ENCODE results near the gene HPS5. TPM values are rescaled to one million over a fixed set of nuclear protein-coding genes. Genes with fewer than 3 reads are reported as not detected.
"Not testable (repeated sequence)": the region's sequence is repeated elsewhere in the genome, so short reads cannot be mapped to it uniquely, and the experiment has no call there.

HPS5 gene, protein sequence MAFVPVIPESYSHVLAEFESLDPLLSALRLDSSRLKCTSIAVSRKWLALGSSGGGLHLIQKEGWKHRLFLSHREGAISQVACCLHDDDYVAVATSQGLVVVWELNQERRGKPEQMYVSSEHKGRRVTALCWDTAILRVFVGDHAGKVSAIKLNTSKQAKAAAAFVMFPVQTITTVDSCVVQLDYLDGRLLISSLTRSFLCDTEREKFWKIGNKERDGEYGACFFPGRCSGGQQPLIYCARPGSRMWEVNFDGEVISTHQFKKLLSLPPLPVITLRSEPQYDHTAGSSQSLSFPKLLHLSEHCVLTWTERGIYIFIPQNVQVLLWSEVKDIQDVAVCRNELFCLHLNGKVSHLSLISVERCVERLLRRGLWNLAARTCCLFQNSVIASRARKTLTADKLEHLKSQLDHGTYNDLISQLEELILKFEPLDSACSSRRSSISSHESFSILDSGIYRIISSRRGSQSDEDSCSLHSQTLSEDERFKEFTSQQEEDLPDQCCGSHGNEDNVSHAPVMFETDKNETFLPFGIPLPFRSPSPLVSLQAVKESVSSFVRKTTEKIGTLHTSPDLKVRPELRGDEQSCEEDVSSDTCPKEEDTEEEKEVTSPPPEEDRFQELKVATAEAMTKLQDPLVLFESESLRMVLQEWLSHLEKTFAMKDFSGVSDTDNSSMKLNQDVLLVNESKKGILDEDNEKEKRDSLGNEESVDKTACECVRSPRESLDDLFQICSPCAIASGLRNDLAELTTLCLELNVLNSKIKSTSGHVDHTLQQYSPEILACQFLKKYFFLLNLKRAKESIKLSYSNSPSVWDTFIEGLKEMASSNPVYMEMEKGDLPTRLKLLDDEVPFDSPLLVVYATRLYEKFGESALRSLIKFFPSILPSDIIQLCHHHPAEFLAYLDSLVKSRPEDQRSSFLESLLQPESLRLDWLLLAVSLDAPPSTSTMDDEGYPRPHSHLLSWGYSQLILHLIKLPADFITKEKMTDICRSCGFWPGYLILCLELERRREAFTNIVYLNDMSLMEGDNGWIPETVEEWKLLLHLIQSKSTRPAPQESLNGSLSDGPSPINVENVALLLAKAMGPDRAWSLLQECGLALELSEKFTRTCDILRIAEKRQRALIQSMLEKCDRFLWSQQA
- total RNA-seq (2014; rRNA removed; shearing (Covaris generic)): 22.5 and 28.8 TPM in 2 replicates

DNA sequence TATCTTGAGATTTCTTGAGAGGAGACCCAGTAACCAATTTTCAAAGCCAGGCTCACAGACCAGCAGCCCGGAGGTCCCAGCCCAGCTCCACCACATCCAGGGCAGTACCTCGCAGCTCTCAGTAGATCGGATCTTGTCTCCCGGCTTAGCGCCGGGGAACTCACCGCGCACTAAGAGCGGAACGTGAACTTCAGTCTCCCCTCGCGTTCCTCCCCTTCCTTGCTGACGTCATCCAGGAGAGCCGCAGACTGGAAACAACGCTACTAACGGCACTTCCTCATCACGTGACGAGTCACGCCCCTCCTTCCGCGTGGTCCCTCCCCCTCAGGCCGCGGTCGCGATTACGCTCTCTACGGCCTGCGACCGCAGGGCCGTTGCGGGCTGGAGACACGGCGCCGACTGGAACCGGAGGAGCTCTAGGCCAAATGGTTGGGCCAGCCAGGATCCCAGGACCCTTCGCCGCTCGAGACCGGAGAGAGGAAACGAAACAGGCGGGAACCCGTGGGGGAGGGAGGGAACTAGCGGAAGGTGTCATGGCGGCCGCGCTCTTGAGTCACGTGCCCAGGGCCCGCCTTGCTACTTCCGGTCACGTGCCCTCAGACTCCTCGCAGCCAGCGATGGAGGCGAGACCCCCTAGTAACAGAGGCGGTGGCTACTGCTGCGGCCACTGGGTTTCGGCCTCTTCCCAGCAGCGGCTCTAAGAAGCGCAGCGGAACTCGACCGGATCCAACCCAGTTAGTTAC is at the start of gene HPS5, which contains the start of gene GTF2H1:
TSS of gene HPS5 (minus strand) at position 172 of the 743 bp plus-strand sequence. CDS start 4,282 bp downstream, outside the sequence.
TSS of gene GTF2H1 (plus strand) at position 599 of the 743 bp plus-strand sequence. CDS start 10,508 bp downstream, outside the sequence.
- DNase-seq (ENCODE audit: low spot score): peak; percentile 99

DNA sequence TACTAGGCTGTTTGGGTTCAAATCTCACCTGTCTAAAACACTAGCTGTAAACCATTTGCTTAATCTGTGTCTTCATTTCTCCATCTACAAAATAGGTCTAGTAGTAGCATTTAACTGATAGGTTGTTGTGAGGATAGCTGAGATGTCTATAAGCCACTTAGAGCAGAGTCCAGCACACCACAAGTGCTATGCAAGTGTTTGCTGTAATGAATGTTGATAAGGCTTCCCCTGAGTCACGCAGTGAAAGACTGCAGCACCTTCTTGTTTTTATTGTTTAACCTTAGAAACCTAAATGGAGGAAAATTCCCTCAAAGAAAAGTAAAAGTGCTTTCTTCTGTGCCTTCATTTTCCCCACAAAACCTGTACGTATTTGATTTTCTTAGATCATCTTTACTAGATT is 49.3 kb upstream of the HPS5 start:
- no peak for DNase-seq (ENCODE audit: low spot score)

DNA sequence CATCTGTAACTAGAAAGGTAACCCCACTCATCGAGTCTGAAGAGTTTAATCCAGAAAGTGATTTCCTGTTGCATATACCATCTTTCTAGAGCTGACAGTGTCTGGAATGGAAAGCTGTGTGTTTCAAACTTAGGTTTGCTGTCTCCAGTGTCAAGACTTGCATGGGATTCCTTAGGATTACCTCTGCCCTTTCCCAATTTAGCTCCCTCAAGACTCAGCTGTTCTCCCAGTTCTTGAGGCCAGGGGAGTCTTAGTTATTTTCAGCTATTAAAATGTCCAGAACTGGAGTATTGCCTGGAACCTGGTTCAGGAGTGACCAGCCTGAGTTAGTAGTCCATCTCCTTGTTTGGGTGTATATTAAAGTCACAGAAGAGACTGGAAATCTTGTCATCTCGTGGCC is 47.5 kb upstream of the HPS5 start:
- DNase-seq (ENCODE audit: low spot score): no peak

DNA sequence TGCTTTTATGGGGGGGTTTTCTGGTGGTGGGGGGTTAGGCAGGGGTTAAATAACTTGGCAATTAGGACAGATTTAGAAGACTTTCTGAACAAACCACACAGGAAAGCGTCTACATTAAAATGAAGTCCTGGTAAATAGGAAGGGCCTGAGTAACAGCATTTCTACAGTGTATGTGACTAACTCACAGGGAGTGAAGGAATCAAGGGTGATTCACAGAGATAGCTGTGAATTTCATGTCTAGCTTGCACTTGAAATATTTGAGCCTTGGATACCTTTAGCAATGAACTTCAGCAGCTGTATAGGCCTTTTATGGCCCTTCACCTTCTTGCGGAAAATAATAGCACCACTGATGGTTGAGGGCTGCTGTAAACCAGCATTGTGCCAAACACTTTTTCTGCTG is 46.3 kb upstream of the HPS5 start:
- no peak for DNase-seq (ENCODE audit: low spot score)

DNA sequence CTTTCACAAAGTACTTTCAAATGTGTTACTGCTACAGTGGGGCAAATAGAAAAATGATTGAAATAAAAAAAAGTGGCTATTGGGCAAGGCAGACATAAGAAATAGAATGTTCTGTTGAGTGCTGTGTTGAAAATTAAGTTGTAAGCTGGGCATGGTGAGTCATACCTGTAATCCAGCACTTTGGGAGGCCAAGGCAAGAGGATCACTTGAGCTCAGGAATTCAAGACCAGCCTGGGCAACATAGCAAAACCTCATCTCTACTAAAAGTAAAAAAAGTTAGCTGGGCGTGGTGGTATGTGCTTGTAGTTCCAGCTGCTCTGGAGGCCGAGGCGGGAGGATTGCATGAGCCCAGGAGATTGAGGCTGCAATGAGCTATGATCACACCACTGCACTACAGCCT is 45.5 kb upstream of the HPS5 start:
- DNase-seq (ENCODE audit: low spot score): no peak

DNA sequence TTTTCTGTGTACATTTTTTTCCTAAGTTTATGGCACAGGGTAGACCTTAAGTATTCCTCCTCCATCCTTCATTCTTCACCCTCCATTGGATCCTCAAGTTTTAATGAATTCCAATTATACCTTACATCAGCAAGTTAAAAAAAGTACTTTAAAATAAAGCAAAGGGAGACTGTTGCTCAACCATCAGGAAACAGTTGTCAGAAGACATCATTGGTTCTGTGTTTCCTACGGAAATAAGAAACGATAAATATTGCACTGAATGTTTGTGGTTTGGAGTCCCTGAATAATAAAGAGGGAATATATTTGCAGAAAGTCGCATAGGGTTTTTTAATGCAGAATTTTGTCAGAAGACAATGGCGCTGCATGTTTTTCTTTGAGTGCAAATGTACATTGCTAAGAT is 44.3 kb upstream of the HPS5 start:
- DNase-seq (ENCODE audit: low spot score): no peak

DNA sequence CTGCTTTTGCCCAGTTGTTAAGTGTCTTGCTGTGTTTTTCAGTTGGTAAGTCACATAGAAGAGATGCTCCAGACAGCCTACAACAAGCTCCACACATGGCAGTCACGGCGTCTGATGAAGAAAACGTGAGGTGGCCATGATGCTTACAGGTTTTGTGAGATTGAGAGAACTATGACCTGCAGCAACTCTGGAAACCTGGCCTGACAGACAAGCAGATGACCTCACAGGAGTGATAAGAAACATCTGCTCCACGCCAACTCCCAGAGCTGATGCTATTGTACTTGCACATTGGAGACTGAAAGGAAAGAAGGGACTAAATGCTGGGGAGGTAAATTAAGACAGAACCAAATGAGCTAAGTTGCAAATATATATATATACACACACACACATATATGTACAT is 43.8 kb upstream of the HPS5 start:
- no peak for DNase-seq (ENCODE audit: low spot score)

DNA sequence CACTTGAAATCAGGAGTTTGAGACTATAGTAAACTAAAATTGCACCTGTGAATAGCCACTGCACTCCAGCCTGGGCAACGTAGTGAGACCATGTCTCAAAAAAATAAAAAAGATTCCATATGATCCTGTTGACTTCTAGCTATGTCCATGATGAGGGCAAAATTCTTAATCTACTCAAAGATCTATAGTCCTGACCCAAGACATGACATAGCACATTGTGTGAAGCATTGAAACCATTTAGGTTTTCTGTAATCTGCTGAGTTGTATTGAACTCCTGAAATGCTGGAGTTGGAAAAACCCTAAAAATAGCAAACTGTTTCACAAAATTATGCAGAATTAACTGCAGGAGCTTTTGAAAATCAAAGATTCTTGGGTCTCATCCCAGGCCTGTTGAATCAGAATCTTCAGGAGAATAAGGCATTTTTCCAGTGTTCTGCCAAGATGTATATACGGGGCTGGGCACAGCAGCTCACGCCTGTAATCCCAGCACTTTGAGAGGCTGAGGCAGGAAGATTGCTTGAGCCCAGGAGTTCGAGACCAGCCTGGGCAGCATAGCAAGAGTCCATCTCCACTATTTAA is 42.6 kb upstream of the HPS5 start:
- no peak for DNase-seq (ENCODE audit: low spot score)

DNA sequence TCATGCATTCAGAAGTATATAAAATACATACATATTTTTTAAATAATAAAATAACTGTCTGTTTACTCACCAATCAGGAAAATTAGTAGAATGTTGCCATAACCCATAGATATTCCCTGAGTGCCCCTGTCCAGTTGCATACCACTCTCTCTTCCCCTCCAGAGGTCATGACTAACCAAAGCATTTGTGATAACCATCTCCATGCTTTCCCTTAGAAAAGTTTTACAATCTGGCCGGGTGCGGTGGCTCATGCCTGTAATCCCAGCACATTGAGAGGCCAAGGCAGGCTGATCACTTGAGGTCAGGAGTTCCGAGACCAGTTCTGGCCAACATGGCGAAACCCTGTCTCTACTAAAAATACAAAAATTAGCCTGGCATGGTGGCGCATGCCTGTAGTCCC is 39.2 kb upstream of the HPS5 start:
- no peak for DNase-seq (ENCODE audit: low spot score)

DNA sequence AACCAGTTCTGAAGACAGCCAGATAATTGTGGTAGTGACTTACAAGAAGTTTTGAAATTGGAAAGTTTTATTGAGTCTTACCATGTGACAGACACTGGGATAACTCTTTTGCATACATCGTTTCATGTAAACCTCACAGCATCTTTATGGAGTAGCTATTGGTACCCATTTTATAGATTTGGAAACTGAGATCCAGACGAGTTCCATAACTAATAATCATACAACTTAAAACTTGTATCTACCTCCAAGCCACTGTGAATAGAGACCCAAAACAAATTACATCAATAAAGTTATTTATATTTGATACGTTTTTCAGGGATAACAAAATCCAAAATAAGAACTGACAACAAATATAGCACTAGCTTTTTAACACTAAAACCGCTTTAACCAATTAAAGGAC is 36.7 kb upstream of the HPS5 start:
- no peak for DNase-seq (ENCODE audit: low spot score)

DNA sequence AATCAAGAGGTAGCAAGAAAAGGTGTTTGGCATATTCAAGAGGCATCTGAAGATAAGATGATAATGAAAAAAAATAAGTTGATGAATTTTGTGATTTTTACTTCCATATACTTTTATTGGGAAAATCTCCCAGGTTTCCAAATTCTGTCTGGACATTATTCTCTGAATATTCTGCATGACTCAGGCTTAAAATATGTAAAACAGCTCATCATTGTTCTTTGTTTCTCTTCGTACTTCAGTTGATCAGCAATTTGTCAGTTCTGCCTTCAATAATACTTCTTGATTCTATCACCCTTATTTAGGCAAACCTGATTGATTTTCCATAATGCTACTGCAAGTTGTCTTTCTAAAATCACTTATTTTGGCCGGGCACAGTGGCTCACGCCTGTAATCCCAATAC is 30.6 kb upstream of the HPS5 start:
- no peak for DNase-seq (ENCODE audit: low spot score)

DNA sequence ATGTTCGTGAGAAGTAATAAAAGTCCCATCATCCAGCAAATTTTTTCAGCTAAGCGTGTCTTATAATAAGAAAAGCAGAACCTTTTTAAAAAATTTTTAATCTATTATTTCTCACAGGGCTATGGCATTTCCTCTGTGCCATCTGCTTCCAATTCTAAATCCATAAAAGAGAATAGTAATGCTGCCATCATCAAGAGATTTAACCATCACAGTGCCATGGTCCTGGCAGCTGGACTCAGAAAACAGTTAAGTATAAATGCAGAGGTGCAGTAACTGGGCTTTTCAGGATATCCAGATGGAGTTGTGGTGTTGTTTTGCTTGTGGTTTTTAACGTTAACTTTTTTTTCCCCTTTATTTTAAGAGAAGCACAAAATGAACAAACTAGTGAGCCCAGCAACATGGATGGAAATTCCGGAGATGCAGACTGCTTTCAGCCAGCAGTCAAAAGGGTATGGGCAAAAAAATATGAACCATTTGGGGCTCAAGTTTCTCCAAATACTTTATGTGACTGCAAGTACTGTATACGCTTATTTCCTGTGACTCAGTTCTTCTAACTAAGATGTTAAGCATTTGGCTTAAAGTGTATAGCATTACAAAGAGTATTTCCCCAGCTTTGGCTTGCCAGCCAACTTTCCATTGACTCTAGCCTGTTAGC is 25.7 kb upstream of the HPS5 start:
- no peak for DNase-seq (ENCODE audit: low spot score)

DNA sequence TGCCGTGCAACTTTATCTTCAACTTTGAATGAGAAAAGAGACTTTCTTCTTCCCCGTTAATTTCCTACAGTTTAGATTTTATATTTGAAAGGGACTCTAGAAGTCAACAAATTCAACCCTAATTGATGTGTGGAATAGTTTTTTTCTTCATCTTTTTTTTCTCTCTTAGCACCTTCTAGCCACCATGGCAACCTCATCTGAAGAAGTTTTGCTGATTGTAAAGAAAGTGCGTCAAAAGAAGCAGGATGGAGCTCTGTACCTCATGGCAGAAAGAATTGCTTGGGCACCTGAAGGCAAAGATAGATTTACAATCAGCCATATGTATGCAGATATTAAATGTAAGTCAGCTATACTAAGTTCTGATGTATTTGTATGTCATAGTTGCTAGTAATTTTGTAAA is 11.0 kb upstream of the HPS5 start:
- no peak for DNase-seq (ENCODE audit: low spot score)

DNA sequence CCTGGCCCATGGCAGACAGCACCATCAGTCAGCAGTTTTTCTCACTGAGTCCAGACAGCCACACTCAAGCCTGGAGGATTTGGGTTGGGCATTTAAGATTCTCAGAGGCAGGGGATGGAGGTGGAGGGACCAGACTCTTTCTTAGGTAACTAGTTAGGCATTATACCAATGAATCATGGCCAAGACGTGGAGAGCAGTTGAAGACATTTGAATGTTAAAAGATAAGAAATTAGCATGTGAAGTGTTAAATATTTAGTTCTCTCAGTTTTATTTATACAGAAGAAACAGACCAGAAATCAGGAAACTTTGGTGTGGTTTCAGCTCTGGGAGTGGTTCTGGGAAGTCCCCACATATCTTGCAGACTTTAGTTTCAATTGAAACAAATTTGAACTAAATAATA is 10.4 kb upstream of the HPS5 start:
- no peak for DNase-seq (ENCODE audit: low spot score)

DNA sequence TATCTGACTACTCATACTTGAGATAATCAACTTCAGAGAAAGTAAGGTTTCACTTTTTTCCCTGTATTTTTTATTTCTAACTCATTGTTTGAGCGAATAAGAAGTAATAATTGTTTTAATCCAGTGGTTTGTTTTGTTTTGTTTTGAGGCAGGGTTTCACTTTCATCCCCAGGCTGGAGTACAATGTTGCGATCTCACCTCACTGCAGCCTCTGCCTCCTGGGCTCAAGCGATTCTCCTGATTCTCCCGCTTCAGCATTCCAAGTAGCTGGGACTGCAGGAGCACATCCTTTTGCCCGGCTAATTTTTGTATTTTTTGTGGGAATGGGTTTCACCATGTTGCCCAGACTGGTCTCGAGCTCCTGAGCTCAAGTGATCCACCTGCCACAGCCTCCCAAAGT is 9.0 kb upstream of the HPS5 start:
- DNase-seq (ENCODE audit: low spot score): no peak

DNA sequence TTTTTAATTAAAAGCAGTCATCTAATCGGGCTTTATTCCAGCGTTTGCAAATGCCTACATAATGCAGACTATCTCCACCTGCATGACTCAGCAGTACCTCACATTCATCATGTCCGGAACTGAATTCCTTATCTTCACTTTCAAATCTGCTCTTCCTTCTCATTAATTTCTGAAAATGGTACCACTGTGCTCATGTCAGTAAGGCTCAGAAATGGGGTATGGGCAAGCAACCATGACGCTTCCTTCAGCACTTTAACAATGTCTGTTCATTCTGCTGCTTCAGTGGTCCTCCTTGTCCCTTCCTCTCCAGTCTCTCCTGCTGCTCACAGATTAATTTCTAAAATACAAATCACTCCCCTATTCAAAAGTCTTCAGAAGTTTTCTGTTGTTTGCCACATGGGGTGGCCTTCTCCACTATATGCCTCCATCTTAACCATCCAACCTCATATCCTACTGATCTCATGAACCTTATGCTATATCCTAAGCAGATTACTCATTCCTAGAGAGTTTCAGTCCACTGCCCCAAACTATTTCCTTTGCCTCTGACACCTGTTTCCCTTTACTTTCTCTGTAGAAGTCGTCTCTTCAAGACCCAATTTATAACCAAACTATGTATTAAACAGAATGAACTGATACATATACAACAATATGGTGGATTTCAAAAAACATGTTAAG is 7.4 kb upstream of the HPS5 start:
- DNase-seq (ENCODE audit: low spot score): no peak

DNA sequence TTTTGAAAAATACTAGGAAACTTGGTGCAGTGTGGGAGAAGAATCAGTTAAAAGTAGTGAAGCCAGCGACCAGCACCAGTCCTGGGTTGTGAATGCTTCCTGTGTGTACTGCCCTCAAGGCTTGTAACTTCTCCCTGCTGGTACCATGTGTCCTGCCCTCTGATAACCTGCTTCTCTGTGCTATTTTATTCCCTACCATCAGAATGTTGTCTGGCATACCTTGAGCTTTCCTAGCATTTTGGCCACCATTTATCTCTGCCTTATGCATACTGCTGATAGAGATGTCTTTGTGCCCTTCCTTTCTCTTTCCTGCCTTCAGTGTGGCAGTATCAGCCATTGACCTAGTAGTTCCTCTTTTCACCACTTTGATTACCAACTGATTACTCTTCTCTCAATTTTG is 2.4 kb upstream of the HPS5 start:
- DNase-seq (ENCODE audit: low spot score): no peak

DNA sequence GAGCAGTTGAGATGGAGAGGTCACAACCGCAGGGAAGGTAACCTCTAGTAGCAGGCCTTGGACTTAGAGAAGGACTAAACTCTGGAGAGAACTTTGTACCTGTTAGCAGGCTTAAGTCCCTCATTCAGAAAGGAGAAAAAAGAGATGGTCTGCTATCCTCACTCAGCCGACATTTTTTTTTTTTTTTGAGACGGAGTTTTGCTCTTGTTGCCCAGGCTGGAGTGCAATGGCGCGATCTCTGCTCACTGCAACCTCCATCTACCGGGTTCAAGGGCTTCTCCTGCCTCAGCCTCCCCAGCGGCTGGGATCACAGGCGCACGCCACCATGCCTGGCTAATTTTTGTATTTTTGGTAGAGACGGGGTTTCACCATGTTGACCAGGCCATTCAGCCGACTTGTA is 1.9 kb upstream of the HPS5 start:
- DNase-seq (ENCODE audit: low spot score): not testable (repeated sequence)

DNA sequence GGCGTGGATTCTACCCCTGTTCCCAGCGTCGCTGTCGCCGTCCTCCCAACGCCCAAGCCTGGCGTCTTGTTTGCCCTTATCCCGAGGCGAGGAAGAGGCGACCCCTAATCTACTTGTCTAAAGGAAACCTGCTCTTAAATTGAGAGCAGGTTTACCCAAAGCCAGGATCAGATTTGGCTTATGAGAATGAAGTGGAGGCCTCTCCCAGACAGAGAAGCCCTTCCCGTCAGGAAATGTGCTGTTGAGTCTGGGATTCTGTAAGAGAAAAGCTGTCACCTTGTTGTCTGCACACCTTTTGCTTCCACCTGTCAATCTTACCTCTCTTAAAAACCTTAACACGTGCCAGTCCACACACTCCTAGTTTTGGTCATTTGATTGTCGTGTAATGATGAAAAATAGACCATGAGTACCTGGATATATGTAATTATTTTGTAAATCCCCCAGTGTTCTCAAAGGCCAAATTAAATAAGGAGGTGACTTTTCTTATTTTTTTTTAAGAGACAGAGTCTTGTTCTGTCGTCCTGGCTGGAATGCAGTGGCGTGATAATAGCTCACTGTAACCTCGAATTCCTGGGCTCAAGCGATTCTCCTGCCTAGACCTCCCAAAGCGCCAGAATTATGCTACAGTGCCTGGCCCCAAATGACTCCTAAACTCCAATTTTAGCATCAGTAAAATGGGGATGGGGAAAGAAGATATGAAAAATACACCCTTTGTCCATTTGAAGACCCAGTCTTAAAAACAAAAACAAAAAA is 1.1 kb upstream of the HPS5 start:
- DNase-seq (ENCODE audit: low spot score): no peak
